ENCODE measurements around the gene TRIM67. TPM values are rescaled to one million over a fixed set of nuclear protein-coding genes. Genes with fewer than 3 reads are reported as not detected.

The TRIM67 gene
- total and polyA plus RNA-seq, 2 of the 4 experiments (the other 2 are of a cell fraction) = not detected

DNA sequence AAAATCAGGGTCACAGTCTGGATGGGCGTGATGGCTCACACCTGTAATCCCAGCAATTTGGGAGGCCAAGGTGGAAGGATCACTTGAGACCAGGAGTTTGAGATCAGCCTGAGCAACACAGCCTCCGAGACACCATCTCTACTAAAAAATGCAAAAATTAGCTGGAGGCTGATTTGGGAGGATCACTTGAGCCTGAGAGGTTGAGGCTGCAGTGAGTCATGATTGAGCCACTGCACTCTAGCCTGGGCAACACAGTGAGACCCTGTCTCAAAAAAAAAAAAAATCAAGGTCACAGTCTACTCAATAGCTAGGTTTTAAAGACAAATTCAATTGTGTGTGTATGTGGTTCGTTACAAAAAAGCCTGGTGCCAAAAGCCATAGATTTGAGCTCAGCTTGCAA lies 34.4 kb downstream of the TRIM67 start:
- Histone ChIP-seq H3K18ac (ENCODE audit: low read depth, low read length) (no peak overlapping the region), H2AFZ (replicated peaks; ENCODE audit: low read length, poor library complexity) (no peak overlapping the region), H2AK9ac (replicated peaks; ENCODE audit: low read depth, low read length, poor library complexity) (no peak overlapping the region), H2BK20ac (ENCODE audit: low read depth, low read length) (no peak overlapping the region), H3K9ac (ENCODE audit: low read depth, low read length) (no peak overlapping the region), H2BK120ac (ENCODE audit: low read depth, low read length) (no peak overlapping the region), H3K27me3 (ENCODE audit: control insufficient read depth, insufficient read depth, low read length) (peaks cover 21% of the 10 kb centered on the region; the same call in 1 of the 2 replicates), H3K4me1 (ENCODE audit: control insufficient read depth, insufficient read depth, low read length) (no peaks in the 10 kb centered on the region), H4K20me1 (ENCODE audit: insufficient read depth, low read length) (no peaks in the 10 kb centered on the region), H2BK5ac (ENCODE audit: low read depth, low read length, poor library complexity, severe bottlenecking) (no peak overlapping the region), H3K14ac (replicated peaks; ENCODE audit: low read depth, low read length) (no peak overlapping the region), H4K91ac (ENCODE audit: insufficient read depth, low read depth, low read length) (no peak overlapping the region), H3K79me1 (ENCODE audit: low read depth in 1 of 2, low read length in 2 of 2) (no peaks in the 10 kb centered on the region), H3K4me3 (ENCODE audit: insufficient read depth, low read depth, low read length) (no peak overlapping the region), H2AK5ac (ENCODE audit: low read depth, low read length) (no peak overlapping the region), H3K4me2 (ENCODE audit: low read depth, low read length) (no peak overlapping the region), H4K5ac (ENCODE audit: low read depth, low read length) (no peak overlapping the region), H3K56ac (ENCODE audit: extremely low read depth, insufficient read depth, low read length) (no peak overlapping the region), H3K9me3 (ENCODE audit: control insufficient read depth, insufficient read depth, low read length) (no peaks in the 10 kb centered on the region), H3K36me3 (ENCODE audit: control insufficient read depth, insufficient read depth, low read length) (no peaks in the 10 kb centered on the region), H4K8ac (ENCODE audit: low read depth in 2 of 2, low read length in 2 of 2) (no peak overlapping the region), H3K27ac (ENCODE audit: insufficient read depth, low read length) (no peak overlapping the region), H3K4ac (ENCODE audit: low read depth, low read length) (no peak overlapping the region), H3K9me1 (ENCODE audit: insufficient read depth, low read length) (no peaks in the 10 kb centered on the region), H3K23ac (ENCODE audit: low read depth, low read length) (no peak overlapping the region), H2BK15ac (ENCODE audit: low read depth, low read length) (no peak overlapping the region)
- TF ChIP-seq NFE2L2 (IDR thresholded peaks at IDR 0.05; ENCODE audit: low read depth, low read length) = no peak
- TF ChIP-seq FOS (IDR thresholded peaks at IDR 0.05; ENCODE audit: low read depth, low read length) = no peak
- no peak for TF ChIP-seq CHD1 (IDR thresholded peaks at IDR 0.05; ENCODE audit: low read depth, low read length)
- TF ChIP-seq, protein P1, sequence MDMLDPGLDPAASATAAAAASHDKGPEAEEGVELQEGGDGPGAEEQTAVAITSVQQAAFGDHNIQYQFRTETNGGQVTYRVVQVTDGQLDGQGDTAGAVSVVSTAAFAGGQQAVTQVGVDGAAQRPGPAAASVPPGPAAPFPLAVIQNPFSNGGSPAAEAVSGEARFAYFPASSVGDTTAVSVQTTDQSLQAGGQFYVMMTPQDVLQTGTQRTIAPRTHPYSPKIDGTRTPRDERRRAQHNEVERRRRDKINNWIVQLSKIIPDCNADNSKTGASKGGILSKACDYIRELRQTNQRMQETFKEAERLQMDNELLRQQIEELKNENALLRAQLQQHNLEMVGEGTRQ (IDR thresholded peaks at IDR 0.05; ENCODE audit: low read depth, low read length) = no peak
- TF ChIP-seq, protein P2, sequence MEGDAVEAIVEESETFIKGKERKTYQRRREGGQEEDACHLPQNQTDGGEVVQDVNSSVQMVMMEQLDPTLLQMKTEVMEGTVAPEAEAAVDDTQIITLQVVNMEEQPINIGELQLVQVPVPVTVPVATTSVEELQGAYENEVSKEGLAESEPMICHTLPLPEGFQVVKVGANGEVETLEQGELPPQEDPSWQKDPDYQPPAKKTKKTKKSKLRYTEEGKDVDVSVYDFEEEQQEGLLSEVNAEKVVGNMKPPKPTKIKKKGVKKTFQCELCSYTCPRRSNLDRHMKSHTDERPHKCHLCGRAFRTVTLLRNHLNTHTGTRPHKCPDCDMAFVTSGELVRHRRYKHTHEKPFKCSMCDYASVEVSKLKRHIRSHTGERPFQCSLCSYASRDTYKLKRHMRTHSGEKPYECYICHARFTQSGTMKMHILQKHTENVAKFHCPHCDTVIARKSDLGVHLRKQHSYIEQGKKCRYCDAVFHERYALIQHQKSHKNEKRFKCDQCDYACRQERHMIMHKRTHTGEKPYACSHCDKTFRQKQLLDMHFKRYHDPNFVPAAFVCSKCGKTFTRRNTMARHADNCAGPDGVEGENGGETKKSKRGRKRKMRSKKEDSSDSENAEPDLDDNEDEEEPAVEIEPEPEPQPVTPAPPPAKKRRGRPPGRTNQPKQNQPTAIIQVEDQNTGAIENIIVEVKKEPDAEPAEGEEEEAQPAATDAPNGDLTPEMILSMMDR (conservative IDR thresholded peaks at IDR 0.05; ENCODE audit: low read depth, low read length) = no peak
- no peak for TF ChIP-seq RAD21 (IDR thresholded peaks at IDR 0.05; ENCODE audit: low read length)
- TF ChIP-seq MAFK (IDR thresholded peaks at IDR 0.05; ENCODE audit: low read depth, low read length) = no peak
- no peak for TF ChIP-seq RCOR1 (IDR thresholded peaks at IDR 0.05; ENCODE audit: insufficient replicate concordance, low read length)
- TF ChIP-seq SMC3 (IDR thresholded peaks at IDR 0.05; ENCODE audit: low read depth, low read length) = no peak
- no peak for TF ChIP-seq MXI1 (IDR thresholded peaks at IDR 0.05; ENCODE audit: borderline replicate concordance, low read depth, low read length)
- TF ChIP-seq RFX5 (IDR thresholded peaks at IDR 0.05; ENCODE audit: low read depth, low read length) = no peak
- no peak for TF ChIP-seq MAZ (IDR thresholded peaks at IDR 0.05; ENCODE audit: borderline replicate concordance, low read depth, low read length)
- TF ChIP-seq CEBPB (IDR thresholded peaks at IDR 0.05; ENCODE audit: low read depth, low read length) = no peak
- TF ChIP-seq POLR2A (IDR thresholded peaks at IDR 0.05; ENCODE audit: low read depth, low read length) = no peak
- ChIA-PET POLR2A (ENCODE audit: unreplicated experiment) (no interaction called here), CTCF (interaction anchor here (0.7 kb wide), 1 partner anchor 260 kb away, joined by 7 read pairs; no protein-coding TSS in a partner anchor)
- intact Hi-C loops (cut with micrococcal nuclease) (no loop called here), in situ Hi-C loops (cut with MboI; ENCODE audit: low sequenced_read_pairs) (no loop called here), dilution Hi-C loops (cut with HindIII; ENCODE audit: low sequenced_read_pairs, unreplicated experiment) (no loop called here)
- ATAC-seq (ENCODE audit: low read depth) (no peak), DNase-seq (no peak)
- no TSS peak for BruUV-seq (replicated peaks)
- WGBS, 2 experiments (ENCODE audit: extremely low coverage in 2 of 2, insufficient read length in 1 of 2) = no CpG with 5 or more reads among the region's 3 CpGs

Measured in IMR-90 (cell line).